22Rv1 (cell line): Measurements from ENCODE around the gene TTF2.
"Not testable (repeated sequence)": the region's sequence is repeated elsewhere in the genome, so short reads cannot be mapped to it uniquely, and the experiment has no call there.

Experiments
- CTCF ChIP-seq: fragments of 450-650 bp; IDR thresholded peaks from 2 replicates; pipeline ENCODE4 v1.5.1; 2017; ENCODE audit warnings: mild to moderate bottlenecking
- ZFX ChIP-seq: fragments of 450-650 bp; IDR thresholded peaks from 2 replicates; pipeline ENCODE4 v1.6.1; 2017; ENCODE audit warnings: antibody characterized with exemption, borderline replicate concordance

GRCh38 chr1:117119144-117119543, 59.0 kb downstream of the TTF2 start:
- TF ChIP-seq CTCF, ZFX: not testable (repeated sequence)
